HG02759 (cell line): ENCODE measurements around the gene AP2M1.
"Not testable (repeated sequence)": the region's sequence is repeated elsewhere in the genome, so short reads cannot be mapped to it uniquely, and the experiment has no call there.

Source experiments
- ATAC-seq: cut with Tn5 transposase; IDR thresholded peaks from one replicate; pipeline ENCODE4 v1.9.1; 2021; ENCODE audit warnings: mild to moderate bottlenecking, moderate library complexity; ENCODE audit not compliant: unreplicated experiment

The AP2M1 gene

GRCh38 chr3:184156522-184156955, 18.1 kb upstream of the AP2M1 start:
- no peak for ATAC-seq

GRCh38 chr3:184157206-184157605, 17.4 kb upstream of the AP2M1 start:
- ATAC-seq, result no peak

GRCh38 chr3:184158404-184158803, 16.3 kb upstream of the AP2M1 start:
- no peak for ATAC-seq

- ATAC-seq, result peak; percentile 54
Observed at GRCh38 chr3:184160456-184160855, 14.2 kb upstream of the AP2M1 start.

GRCh38 chr3:184162571-184163070, 12.0 kb upstream of the AP2M1 start:
- ATAC-seq, result not testable (repeated sequence)

GRCh38 chr3:184164648-184165330, 9.9 kb upstream of the AP2M1 start:
- no peak for ATAC-seq

- no peak for ATAC-seq
Observed at GRCh38 chr3:184165543-184165942, 9.1 kb upstream of the AP2M1 start.

GRCh38 chr3:184166671-184167070, 8.0 kb upstream of the AP2M1 start:
- ATAC-seq, result no peak

GRCh38 chr3:184167786-184168185, 6.9 kb upstream of the AP2M1 start:
- no peak for ATAC-seq

- no peak for ATAC-seq
Observed at GRCh38 chr3:184168363-184169120, 6.1 kb upstream of the AP2M1 start.

GRCh38 chr3:184169896-184170875, 4.5 kb upstream of the AP2M1 start:
- no peak for ATAC-seq

GRCh38 chr3:184171562-184171961, 3.1 kb upstream of the AP2M1 start:
- ATAC-seq, result no peak

- ATAC-seq, result no peak
Observed at GRCh38 chr3:184172681-184173373, 1.8 kb upstream of the AP2M1 start.

- ATAC-seq, result no peak
Observed at GRCh38 chr3:184173374-184173722, 1.3 kb upstream of the AP2M1 start.

GRCh38 chr3:184174284-184174645, 390 bp upstream of the AP2M1 start:
- ATAC-seq, result no peak

- ATAC-seq, result no peak
Observed at GRCh38 chr3:184175506-184175905, 851 bp downstream of the AP2M1 start.

- ATAC-seq, result no peak
Observed at GRCh38 chr3:184175981-184176376, 1.3 kb downstream of the AP2M1 start.

GRCh38 chr3:184176377-184177330, 2.0 kb downstream of the AP2M1 start:
- no peak for ATAC-seq

GRCh38 chr3:184177331-184177731, 2.7 kb downstream of the AP2M1 start:
- no peak for ATAC-seq
